GM21737 (cell line): ENCODE results near the gene FCHO2.

ENCODE experiments used
- ATAC-seq: cut with Tn5 transposase; IDR thresholded peaks from one replicate; pipeline ENCODE4 v1.9.1; 2021; ENCODE audit warnings: mild to moderate bottlenecking, moderate library complexity; ENCODE audit not compliant: unreplicated experiment

Gene FCHO2

GRCh38 chr5:73030531-73030930 lies 74.7 kb downstream of the FCHO2 start:
- ATAC-seq = no peak

- no peak for ATAC-seq
Measured at GRCh38 chr5:73030995-73031394, 75.2 kb downstream of the FCHO2 start.

- no peak for ATAC-seq
Measured at GRCh38 chr5:73031839-73032238, 76.0 kb downstream of the FCHO2 start.

- no peak for ATAC-seq
Measured at GRCh38 chr5:73032635-73033034, 76.8 kb downstream of the FCHO2 start.

- no peak for ATAC-seq
Measured at GRCh38 chr5:73037545-73037944, 81.7 kb downstream of the FCHO2 start.

- no peak for ATAC-seq
Measured at GRCh38 chr5:73039082-73039481, 83.2 kb downstream of the FCHO2 start.

GRCh38 chr5:73042993-73043392 lies 87.2 kb downstream of the FCHO2 start:
- ATAC-seq = no peak

GRCh38 chr5:73044546-73044945 lies 88.7 kb downstream of the FCHO2 start:
- no peak for ATAC-seq

GRCh38 chr5:73045623-73046022 lies 89.8 kb downstream of the FCHO2 start:
- no peak for ATAC-seq

GRCh38 chr5:73061593-73061992 lies 105.8 kb downstream of the FCHO2 start:
- no peak for ATAC-seq

GRCh38 chr5:73066466-73066865 lies 110.6 kb downstream of the FCHO2 start:
- no peak for ATAC-seq

GRCh38 chr5:73067213-73067612 lies 111.4 kb downstream of the FCHO2 start:
- no peak for ATAC-seq

- no peak for ATAC-seq
Measured at GRCh38 chr5:73081093-73081492, 125.3 kb downstream of the FCHO2 start.

GRCh38 chr5:73088026-73088425 lies 132.2 kb downstream of the FCHO2 start:
- no peak for ATAC-seq

- no peak for ATAC-seq
Measured at GRCh38 chr5:73093943-73094342, 138.1 kb downstream of the FCHO2 start.

GRCh38 chr5:73094415-73094814 lies 138.6 kb downstream of the FCHO2 start:
- no peak for ATAC-seq

GRCh38 chr5:73095564-73096238 lies 139.9 kb downstream of the FCHO2 start:
- no peak for ATAC-seq

GRCh38 chr5:73096239-73096575 lies 140.4 kb downstream of the FCHO2 start:
- no peak for ATAC-seq

- no peak for ATAC-seq
Measured at GRCh38 chr5:73097740-73098139, 141.9 kb downstream of the FCHO2 start.

- ATAC-seq = no peak
Measured at GRCh38 chr5:73100109-73100508, 144.3 kb downstream of the FCHO2 start.

- no peak for ATAC-seq
Measured at GRCh38 chr5:73103870-73104299, 148.0 kb downstream of the FCHO2 start.

- ATAC-seq = no peak
Measured at GRCh38 chr5:73104326-73104725, 148.5 kb downstream of the FCHO2 start.

- no peak for ATAC-seq
Measured at GRCh38 chr5:73106335-73106734, 150.5 kb downstream of the FCHO2 start.
